OCI-M2 (cell line): ENCODE measurements around the gene RNU7-1.

ENCODE experiments used
- DNase-seq: peaks from one replicate; lab custom pipeline; 2025; ENCODE audit not compliant: unreplicated experiment; lab: John Stamatoyannopoulos, UW

The RNU7-1 gene

GRCh38 chr12:6987956-6988553 lies 44.4 kb downstream of the RNU7-1 start:
- no peak for DNase-seq
